Activated CD4-positive, alpha-beta T cell treated with anti-CD3 and anti-CD28 coated beads for 24 hours (primary cell): ENCODE results near the gene CABLES1.
A peak's percentile ranks its signal among the peaks of the same experiment; 100 is the strongest.
"Not testable (repeated sequence)": the region's sequence is repeated elsewhere in the genome, so short reads cannot be mapped to it uniquely, and the experiment has no call there.

Source experiments
- DNase-seq, 2 donors: peaks; one replicate each; pipeline ENCODE4 v3.0.0-alpha.2; 2020; ENCODE audit warnings: low read depth in 2 of 2

Gene CABLES1

GRCh38 chr18:23265682-23266399, 130.6 kb downstream of the CABLES1 start:
- no peak for DNase-seq

DNA sequence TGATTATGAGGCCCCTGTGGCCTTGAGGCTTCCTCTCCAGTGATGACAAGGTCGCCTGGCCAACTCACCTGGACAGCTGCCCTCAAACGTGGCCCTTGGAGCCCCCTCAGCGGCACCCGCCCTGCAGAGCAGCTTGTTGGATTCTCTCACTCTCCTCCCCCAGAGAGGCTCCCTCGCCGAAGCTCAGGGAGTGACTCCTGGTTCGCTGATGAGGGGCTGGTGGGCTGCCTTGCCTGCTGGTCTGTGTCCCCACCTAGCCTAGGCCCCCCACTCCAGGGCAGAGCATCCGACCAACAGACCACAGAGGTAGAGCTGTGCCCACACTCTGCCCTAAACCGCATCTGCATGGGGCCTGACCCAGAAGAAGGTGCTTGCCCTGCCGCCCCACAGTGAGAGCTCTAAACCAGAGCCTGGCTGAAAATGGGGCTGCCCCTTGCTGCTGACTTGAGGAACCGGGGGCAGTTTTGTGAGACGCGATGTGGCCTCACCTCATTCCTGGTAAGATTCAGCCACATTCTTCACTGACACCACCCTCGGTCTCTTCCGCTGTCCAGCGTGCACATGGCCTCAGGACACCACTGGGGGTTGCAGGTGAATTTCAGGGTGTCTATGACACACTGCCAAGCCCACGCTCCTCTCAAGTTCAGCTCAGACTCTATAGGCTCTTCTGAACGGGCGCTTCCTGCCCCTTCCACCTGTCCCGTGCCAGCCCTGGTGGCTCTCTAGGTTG, 131.6 kb downstream of the CABLES1 start:
- no peak for DNase-seq

DNA sequence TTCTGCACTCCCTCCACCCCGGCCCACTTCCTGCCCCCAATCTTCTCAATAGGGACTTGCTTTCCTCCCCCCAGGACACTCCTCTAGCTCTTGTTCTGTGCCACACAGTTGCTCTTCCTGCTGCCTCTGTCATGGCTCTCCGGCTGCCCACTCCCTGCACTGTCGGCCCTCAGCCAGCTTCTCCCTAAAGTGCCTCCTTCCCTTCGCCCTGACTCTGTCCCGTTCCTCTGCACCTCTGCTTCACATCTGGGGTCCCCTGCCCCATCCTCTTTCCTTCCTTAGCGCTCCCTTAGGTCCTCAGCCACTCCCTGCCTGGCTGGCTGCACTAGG, 132.1 kb downstream of the CABLES1 start:
- no peak for DNase-seq

GRCh38 chr18:23268641-23269040, 133.4 kb downstream of the CABLES1 start:
- no peak for DNase-seq

DNA sequence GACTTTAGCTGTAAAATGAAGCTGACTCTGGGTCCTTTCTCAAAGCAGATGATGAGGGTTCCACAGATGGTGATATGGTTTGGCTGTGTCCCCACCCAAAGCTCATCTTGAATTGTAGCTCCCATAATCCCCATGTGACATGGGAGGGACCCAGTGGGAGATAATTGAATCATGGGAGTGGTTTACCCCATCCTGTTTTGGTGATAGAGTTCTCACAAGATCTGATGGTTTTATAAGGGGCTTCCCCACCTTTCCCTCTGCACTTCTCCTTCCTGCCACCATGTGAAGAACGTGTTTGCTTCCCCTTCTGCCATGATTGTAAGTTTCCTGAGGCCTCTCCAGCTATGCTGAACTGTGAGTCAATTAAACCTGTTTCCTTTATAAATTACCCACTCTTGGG, 133.8 kb downstream of the CABLES1 start:
- not testable (repeated sequence) for DNase-seq

DNA sequence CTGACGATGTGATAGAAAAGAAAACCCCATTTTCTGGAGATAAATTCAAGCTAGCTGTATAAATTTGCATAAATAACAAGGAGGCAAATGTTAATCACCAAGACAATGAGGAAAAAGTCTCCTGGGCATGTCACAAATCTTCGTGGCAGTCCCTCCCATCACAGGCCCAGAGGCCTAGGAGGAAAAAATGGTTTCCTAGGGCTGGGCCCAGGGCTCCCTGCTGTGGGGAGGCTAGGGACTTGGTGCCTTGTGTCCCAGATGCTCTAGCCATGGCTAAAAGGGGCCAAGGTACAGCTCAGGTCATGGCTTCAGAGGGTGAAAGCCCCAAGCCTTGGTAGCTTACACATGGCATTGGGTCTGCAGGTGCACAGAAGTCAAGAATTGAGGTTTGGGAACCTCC, 134.6 kb downstream of the CABLES1 start:
- no peak for DNase-seq

DNA sequence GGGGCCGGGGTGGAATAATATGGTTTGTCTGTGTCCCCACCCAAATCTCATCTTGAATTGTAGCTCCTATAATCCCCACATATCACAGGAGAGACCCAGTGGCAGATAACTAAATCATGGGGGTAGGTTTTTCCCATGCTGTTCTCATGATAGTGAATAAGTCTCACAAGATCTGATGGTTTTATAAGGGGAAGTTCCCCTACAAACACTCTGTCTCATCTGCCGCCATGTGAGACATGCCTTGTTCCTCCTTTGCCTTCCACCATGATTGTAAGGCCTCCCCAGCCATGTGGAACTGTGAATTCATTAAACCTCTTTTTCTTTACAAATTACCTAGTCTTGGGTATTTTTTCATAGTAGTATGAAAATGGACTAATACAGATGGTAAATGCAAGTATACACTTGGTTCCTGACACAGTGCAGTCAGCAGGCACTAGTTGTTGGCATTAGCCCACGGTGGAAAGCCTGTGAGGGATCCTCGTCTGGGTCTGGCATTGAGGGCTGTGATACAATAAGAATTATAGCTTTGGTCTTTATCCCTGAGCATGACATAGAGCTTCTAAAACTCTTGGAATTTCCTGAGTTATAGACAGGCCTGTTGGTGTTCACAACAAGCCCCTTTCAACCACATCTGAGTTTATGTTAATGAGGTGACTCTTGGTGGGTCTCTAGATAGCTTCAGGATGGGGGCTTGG, 135.8 kb downstream of the CABLES1 start:
- no peak for DNase-seq

DNA sequence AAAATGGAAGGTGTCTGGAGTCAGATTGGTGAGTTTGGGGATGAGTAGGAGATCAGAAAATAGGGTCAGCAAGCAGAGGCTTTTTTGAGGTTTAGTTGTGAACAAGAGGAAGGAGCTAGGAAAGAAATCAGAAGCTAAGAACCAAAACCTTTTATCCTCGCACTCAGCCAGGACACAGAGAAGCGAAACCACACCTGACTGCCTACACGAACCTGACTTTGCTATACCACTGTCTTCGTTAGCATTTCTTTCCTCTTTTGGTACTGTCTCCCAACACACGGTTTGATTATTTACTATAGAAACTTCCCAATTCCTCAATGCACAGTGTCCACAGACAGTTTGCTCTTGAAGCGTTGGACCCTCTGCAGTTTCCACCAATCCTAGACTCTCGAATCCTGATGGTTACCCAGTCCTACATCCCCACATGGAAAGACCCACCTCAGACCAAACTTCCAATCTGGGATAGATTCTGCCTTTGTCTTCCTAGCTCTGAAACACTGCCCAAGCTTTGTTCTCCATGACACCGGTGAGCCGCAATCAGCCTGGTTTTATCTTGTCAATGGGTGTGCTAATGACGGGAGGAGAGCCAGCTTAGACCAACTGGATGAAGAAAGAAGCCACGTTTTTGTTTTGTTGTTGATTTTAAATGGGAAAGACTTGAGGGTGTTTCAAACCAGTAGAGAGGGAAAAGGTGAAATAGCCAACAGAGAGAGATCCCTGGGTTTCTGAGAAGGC, 137.4 kb downstream of the CABLES1 start:
- no peak for DNase-seq

- no peak for DNase-seq
Observed at GRCh38 chr18:23273443-23273966, 138.2 kb downstream of the CABLES1 start.

- DNase-seq: no peak
Observed at GRCh38 chr18:23274638-23275482, 139.6 kb downstream of the CABLES1 start.

GRCh38 chr18:23276451-23276850, 141.2 kb downstream of the CABLES1 start:
- no peak for DNase-seq

DNA sequence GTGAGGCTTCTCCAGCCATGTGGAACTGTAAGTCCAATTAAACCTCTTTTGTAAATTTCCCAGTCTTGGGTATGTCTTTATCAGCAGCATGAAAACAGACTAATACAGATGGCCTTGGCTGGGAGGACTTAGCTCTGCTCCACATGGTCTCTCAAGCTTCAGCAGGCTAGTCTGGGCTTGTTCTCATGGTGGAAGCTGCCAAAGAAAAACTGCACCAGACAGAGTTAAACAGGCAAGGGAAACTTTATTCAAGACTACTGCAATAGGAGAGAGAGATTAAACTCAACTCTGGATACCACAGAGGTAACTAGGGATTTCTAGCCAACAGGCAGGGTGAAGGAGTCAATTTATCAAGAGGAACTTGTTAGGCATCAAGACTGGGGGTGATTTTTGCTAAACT, 142.1 kb downstream of the CABLES1 start:
- DNase-seq: no peak

GRCh38 chr18:23279931-23280330, 144.6 kb downstream of the CABLES1 start:
- DNase-seq: no peak

DNA sequence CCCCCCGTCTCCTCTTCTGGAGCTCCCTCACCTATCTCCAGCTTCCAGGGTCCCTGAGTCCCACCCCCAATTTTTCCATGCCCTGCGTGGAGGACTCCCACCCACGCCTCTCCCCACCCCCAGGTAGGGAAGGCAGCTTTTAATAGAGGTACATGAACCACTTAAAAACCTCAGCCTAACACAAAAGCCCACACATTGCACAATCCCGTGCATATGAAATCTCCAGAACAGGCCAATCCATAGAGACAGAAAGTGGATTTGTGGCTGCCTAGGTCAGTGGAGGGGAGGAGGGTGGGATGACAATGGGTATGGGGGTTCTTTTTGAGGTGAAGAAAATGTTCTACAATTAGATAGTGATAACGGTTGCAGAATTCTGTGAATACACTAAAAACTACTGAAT, 145.6 kb downstream of the CABLES1 start:
- DNase-seq: no peak

GRCh38 chr18:23281626-23282436, 146.5 kb downstream of the CABLES1 start:
- DNase-seq: no peak

DNA sequence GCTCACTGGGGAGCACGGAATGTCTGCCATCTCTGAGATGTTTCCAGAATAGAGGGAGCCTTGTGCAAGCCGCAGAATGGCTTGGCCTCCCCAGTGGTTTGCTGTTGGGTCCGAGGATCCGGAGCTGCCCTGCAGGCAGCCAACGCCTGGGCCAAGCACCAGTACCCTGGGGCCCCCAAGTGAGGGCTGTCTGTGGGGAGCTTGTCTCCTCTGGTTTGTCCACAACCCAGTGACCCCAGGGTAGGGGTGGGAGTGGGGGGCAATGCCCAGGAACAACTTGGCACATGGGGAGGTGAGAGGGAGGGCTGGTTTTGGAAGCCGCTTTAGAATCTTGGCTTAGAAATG, 147.1 kb downstream of the CABLES1 start:
- DNase-seq: no peak

- no peak for DNase-seq
Observed at GRCh38 chr18:23283916-23284430, 148.7 kb downstream of the CABLES1 start.

DNA sequence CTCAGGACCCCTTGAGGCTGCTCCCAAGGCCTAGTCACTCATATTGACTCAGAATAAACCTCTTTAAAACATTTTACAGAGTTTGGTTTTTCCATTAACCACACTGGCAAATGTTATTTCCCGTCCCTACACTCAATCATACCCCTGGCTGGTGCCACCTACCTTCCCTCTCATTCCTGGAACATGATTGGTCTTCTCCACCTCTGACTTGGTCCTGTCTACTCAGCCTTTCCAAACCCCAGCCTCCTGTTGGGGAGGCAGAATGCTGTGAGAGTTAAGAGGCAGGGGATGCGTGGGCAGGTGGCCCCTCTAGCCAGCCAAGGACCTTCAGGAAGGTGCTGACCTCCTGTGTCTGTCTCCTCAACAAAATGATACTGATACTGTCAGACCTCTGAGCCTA, 149.3 kb downstream of the CABLES1 start:
- DNase-seq: peak in 1 of 2 donors; percentile 11

DNA sequence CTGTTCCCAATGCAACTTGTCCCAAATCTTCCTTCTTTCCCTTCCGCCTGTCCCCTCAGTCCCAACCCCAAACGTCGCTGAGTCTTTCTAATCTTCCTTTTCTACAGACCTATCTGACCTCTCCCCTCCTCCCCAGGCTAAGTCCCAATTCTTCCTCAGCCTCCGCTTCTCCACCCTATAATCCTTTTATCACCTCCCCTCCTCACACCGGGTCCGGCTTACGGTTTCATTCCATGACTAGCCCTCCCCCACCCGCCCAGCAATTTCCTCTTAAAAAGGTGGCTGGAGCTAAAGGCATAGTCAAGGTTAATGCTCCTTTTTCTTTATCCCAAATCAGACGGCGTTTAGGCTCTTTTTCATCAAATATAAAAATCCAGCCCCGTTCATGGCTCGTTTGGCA, 150.3 kb downstream of the CABLES1 start:
- not testable (repeated sequence) for DNase-seq
